Adrenal gland (tissue), 5 donors: ENCODE measurements around the gene HBM.

Source experiments
- POLR2A ChIP-seq, 2 donors: fragments of 450-650 bp; IDR thresholded peaks; one replicate each; pipeline ENCODE4 v1.6.1; 2017; ENCODE audit warnings: antibody characterized with exemption in 2 of 2, mild to moderate bottlenecking in 2 of 2, moderate library complexity in 1 of 2
- TF ChIP-seq, protein P1 (sequence below), 6 experiments: fragments of 450-650 bp in 4 of 6; fragments of 200-600 bp in 2 of 6; sonication (generic) in 1 of 6; IDR thresholded peaks; 1 replicate in 5 of 6; 2 replicates in 1 of 6; pipeline versions ENCODE4 v1.5.1 to v1.8.0; 2016 to 2021; ENCODE audit warnings: antibody characterized with exemption in 6 of 6, mild to moderate bottlenecking in 2 of 6, moderate library complexity in 1 of 6
- donor health status: DM: no; HTN: no; CAD: no.

DNA sequence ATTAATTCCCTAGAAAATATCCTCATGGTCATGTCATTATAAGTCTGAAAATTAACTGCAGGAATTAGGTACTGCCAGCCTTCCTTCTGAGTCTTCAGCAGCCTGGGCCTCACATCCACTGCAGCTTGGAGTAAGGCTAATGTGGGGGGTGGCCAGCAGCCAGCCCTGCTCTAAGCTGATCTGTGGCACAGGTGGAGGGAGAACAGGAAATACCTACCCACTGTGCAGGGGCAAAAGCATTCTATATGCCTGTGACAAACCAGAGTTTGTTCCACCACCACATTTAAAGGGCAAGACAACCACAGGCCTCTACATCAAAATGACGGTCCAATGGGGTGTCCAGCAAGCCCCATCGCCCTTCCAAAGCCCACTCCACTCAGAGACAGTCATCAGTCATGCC is 36.7 kb upstream of the HBM start:
- no peak for TF ChIP-seq POLR2A (IDR thresholded peaks at IDR 0.05)
- TF ChIP-seq, protein P1, sequence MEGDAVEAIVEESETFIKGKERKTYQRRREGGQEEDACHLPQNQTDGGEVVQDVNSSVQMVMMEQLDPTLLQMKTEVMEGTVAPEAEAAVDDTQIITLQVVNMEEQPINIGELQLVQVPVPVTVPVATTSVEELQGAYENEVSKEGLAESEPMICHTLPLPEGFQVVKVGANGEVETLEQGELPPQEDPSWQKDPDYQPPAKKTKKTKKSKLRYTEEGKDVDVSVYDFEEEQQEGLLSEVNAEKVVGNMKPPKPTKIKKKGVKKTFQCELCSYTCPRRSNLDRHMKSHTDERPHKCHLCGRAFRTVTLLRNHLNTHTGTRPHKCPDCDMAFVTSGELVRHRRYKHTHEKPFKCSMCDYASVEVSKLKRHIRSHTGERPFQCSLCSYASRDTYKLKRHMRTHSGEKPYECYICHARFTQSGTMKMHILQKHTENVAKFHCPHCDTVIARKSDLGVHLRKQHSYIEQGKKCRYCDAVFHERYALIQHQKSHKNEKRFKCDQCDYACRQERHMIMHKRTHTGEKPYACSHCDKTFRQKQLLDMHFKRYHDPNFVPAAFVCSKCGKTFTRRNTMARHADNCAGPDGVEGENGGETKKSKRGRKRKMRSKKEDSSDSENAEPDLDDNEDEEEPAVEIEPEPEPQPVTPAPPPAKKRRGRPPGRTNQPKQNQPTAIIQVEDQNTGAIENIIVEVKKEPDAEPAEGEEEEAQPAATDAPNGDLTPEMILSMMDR (IDR thresholded peaks at IDR 0.05) = no peak
